IMR-90 (cell line): ENCODE data around the gene TXNDC12. TPM values are rescaled to one million over a fixed set of nuclear protein-coding genes. Genes with fewer than 3 reads are reported as not detected.

Experiments used
- ATAC-seq: fragments of 200-7000 bp; cut with Tn5 transposase; 2 replicates; pipeline ENCODE4 v1.9.1; 2020; ENCODE audit warnings: low read depth, mild to moderate bottlenecking, moderate library complexity
- BruUV-seq: library from RNA; stranded (reverse); fragments of 400-500 nt; replicated peaks from 2 replicates; lab custom pipeline; 2021; lab: Mats Ljungman, UMichigan
- CTCF ChIA-PET: fragments of 300-600 bp; formaldehyde crosslinking; extraction: SDS; loops from one replicate; lab custom pipeline; 2021; ENCODE audit warnings: antibody characterized with exemption; lab: Yijun Ruan, JAX
- POLR2A ChIA-PET: fragments of 300-600 bp; sonication (Branson Sonifier 250); formaldehyde crosslinking; loops from one replicate; lab custom pipeline; 2022; ENCODE audit warnings: antibody characterized with exemption; ENCODE audit not compliant: unreplicated experiment; lab: Charles Lee
- DNase-seq: peaks from one replicate; pipeline ENCODE4 v3.0.0; 2013
- H2AFZ ChIP-seq: replicated peaks from 2 replicates; pipeline ENCODE3; 2013; ENCODE audit warnings: low read length, mild to moderate bottlenecking; ENCODE audit not compliant: poor library complexity
- H2AK5ac ChIP-seq: 2 replicates; pipeline ENCODE4 v1.6.1; 2013; ENCODE audit warnings: low read depth, low read length, inconsistent platforms
- H2AK9ac ChIP-seq: replicated peaks from 2 replicates; pipeline ENCODE3; 2013; ENCODE audit warnings: mild to moderate bottlenecking, low read depth, low read length, moderate library complexity; ENCODE audit not compliant: poor library complexity
- H2BK120ac ChIP-seq: 2 replicates; pipeline ENCODE4 v1.6.1; 2013; ENCODE audit warnings: low read depth, low read length, inconsistent platforms
- H2BK15ac ChIP-seq: 3 replicates; pipeline ENCODE4 v1.6.1; 2013; ENCODE audit warnings: low read depth, low read length, inconsistent platforms
- H2BK20ac ChIP-seq: 2 replicates; pipeline ENCODE4 v1.6.1; 2013; ENCODE audit warnings: low read depth, mild to moderate bottlenecking, inconsistent platforms, low read length, moderate library complexity
- H2BK5ac ChIP-seq: 2 replicates; pipeline ENCODE4 v1.6.1; 2013; ENCODE audit warnings: mild to moderate bottlenecking, low read depth, low read length, inconsistent platforms; ENCODE audit not compliant: poor library complexity, severe bottlenecking
- H3K14ac ChIP-seq: replicated peaks from 2 replicates; pipeline ENCODE4 v1.6.1; 2013; ENCODE audit warnings: low read depth, low read length, inconsistent platforms
- H3K18ac ChIP-seq: 2 replicates; pipeline ENCODE4 v1.6.1; 2013; ENCODE audit warnings: low read depth, low read length, control low read depth
- H3K23ac ChIP-seq: 2 replicates; pipeline ENCODE4 v1.6.1; 2013; ENCODE audit warnings: low read depth, low read length, inconsistent platforms
- H3K27ac ChIP-seq: 2 replicates; pipeline ENCODE4 v1.5.1; 2013; ENCODE audit warnings: mild to moderate bottlenecking, control low read depth, low read length; ENCODE audit not compliant: insufficient read depth
- H3K27me3 ChIP-seq: 2 replicates; pipeline ENCODE4 v1.6.1; 2013; ENCODE audit warnings: low read length; ENCODE audit not compliant: control insufficient read depth, insufficient read depth
- H3K36me3 ChIP-seq: 2 replicates; pipeline ENCODE4 v1.6.1; 2013; ENCODE audit warnings: low read length, mixed read lengths; ENCODE audit not compliant: control insufficient read depth, insufficient read depth
- H3K4ac ChIP-seq: 2 replicates; pipeline ENCODE4 v1.6.1; 2013; ENCODE audit warnings: low read depth, low read length, inconsistent platforms
- H3K4me1 ChIP-seq: 2 replicates; pipeline ENCODE4 v1.6.1; 2013; ENCODE audit warnings: low read length, mixed read lengths; ENCODE audit not compliant: control insufficient read depth, insufficient read depth
- H3K4me2 ChIP-seq: 2 replicates; pipeline ENCODE4 v1.6.1; 2013; ENCODE audit warnings: low read depth, mild to moderate bottlenecking, control low read depth, low read length, moderate library complexity
- H3K4me3 ChIP-seq: 2 replicates; pipeline ENCODE4 v1.5.1; 2013; ENCODE audit warnings: low read depth, mild to moderate bottlenecking, control low read depth, low read length, moderate library complexity; ENCODE audit not compliant: insufficient read depth
- H3K56ac ChIP-seq: 2 replicates; pipeline ENCODE4 v1.6.1; 2013; ENCODE audit warnings: low read length, inconsistent platforms; ENCODE audit not compliant: insufficient read depth; ENCODE audit errors: extremely low read depth
- H3K79me1 ChIP-seq, 2 experiments: 2 replicates each; pipeline ENCODE4 v1.6.1; 2013; ENCODE audit warnings: low read length in 2 of 2, inconsistent platforms in 1 of 2, low read depth in 1 of 2
- H3K9ac ChIP-seq: 2 replicates; pipeline ENCODE4 v1.6.1; 2013; ENCODE audit warnings: low read depth, low read length, control low read depth
- H3K9me1 ChIP-seq: 2 replicates; pipeline ENCODE4 v1.6.1; 2013; ENCODE audit warnings: low read length, inconsistent platforms; ENCODE audit not compliant: insufficient read depth
- H3K9me3 ChIP-seq: 2 replicates; pipeline ENCODE4 v1.6.1; 2013; ENCODE audit warnings: low read length; ENCODE audit not compliant: control insufficient read depth, insufficient read depth
- H4K20me1 ChIP-seq: 2 replicates; pipeline ENCODE4 v1.6.1; 2013; ENCODE audit warnings: low read length, inconsistent platforms; ENCODE audit not compliant: insufficient read depth
- H4K5ac ChIP-seq: 2 replicates; pipeline ENCODE4 v1.6.1; 2013; ENCODE audit warnings: mild to moderate bottlenecking, low read depth, low read length, control low read depth
- H4K8ac ChIP-seq, 2 experiments: 2 replicates each; pipeline ENCODE4 v1.6.1; 2013; ENCODE audit warnings: low read depth in 2 of 2, low read length in 2 of 2, control low read depth in 1 of 2, inconsistent platforms in 1 of 2
- H4K91ac ChIP-seq: 2 replicates; pipeline ENCODE4 v1.6.1; 2013; ENCODE audit warnings: low read depth, low read length, inconsistent platforms; ENCODE audit not compliant: insufficient read depth
- CHD1 ChIP-seq: IDR thresholded peaks from 2 replicates; pipeline ENCODE4 v1.6.1; 2012; ENCODE audit warnings: low read depth, low read length, improper control_type of control experiment
- CTCF ChIP-seq: conservative IDR thresholded peaks from 2 replicates; pipeline ENCODE4 v1.5.1; 2012; ENCODE audit warnings: mild to moderate bottlenecking, low read depth, low read length, improper control_type of control experiment
- FOS ChIP-seq: fragments of 150-350 bp; IDR thresholded peaks from 2 replicates; pipeline ENCODE4 v1.6.1; 2016; ENCODE audit warnings: low read depth, low read length
- MXI1 ChIP-seq: IDR thresholded peaks from 2 replicates; pipeline ENCODE4 v1.6.1; 2012; ENCODE audit warnings: low read depth, mild to moderate bottlenecking, low read length, moderate library complexity, borderline replicate concordance
- POLR2A ChIP-seq: IDR thresholded peaks from 2 replicates; pipeline ENCODE4 v1.6.1; 2012; ENCODE audit warnings: mild to moderate bottlenecking, low read depth, low read length
- RAD21 ChIP-seq: IDR thresholded peaks from 2 replicates; pipeline ENCODE4 v1.6.1; 2012; ENCODE audit warnings: low read length, improper control_type of control experiment
- RCOR1 ChIP-seq: IDR thresholded peaks from 2 replicates; pipeline ENCODE4 v1.6.1; 2012; ENCODE audit warnings: mild to moderate bottlenecking, low read length, improper control_type of control experiment; ENCODE audit not compliant: insufficient replicate concordance
- USF2 ChIP-seq: fragments of 150-350 bp; IDR thresholded peaks from 2 replicates; pipeline ENCODE4 v1.6.1; 2017; ENCODE audit warnings: mild to moderate bottlenecking, antibody characterized with exemption, low read length, low read depth
- WGBS, 2 experiments: methylation state at CpG; one replicate each; pipeline versions ENCODE4 v1.1.5 to v1.1.7; 2013; ENCODE audit warnings: missing lambda C conversion rate in 2 of 2; ENCODE audit not compliant: insufficient read length in 1 of 2; ENCODE audit errors: extremely low coverage in 2 of 2; 5-methylcytosine and 5-hydroxymethylcytosine counted together
- dilution Hi-C: fragments of 300-500 bp; cut with HindIII; formaldehyde crosslinking; loops from one replicate; pipeline ENCODE4 v1.14.3; 2018; ENCODE audit warnings: low sequenced_read_pairs; ENCODE audit not compliant: unreplicated experiment
- in situ Hi-C: fragments of 300-500 bp; cut with MboI; formaldehyde crosslinking; loops from 3 replicates; pipeline ENCODE4 v1.14.3; 2019; ENCODE audit warnings: low sequenced_read_pairs, inconsistent platforms, mixed read lengths
- intact Hi-C: fragments of 100-400 bp; cut with micrococcal nuclease; formaldehyde crosslinking; loops from 2 replicates; pipeline ENCODE4 v1.10.0; 2022
- polyA plus RNA-seq, 3 experiments: library from polyadenylated mRNA; depleted of rRNA; stranded (reverse); fragments of >200 nt; gene quantifications; 2 replicates each; pipeline ENCODE4 v1.2.3, GENCODE V29; 2012; ENCODE audit warnings: low replicate concordance in 1 of 3
- total RNA-seq: library from RNA; depleted of rRNA; stranded (reverse); fragments of >200 nt; gene quantifications from 2 replicates; pipeline ENCODE4 v1.2.3, GENCODE V29; 2012

The TXNDC12 gene
- total and polyA plus RNA-seq, 2 of the 4 experiments (the other 2 are of a cell fraction): 24.4 to 29.9 TPM

GRCh38 chr1:52056163-52056936 is 1.4 kb upstream of the TXNDC12 start, which contains the start of gene BTF3L4:
Gene BTF3L4 (plus strand): TSS chr1:52056295. CDS start chr1:52059848, 3,553 bp downstream.
- intact Hi-C loops: loop anchor here (2.0 kb wide), 2 partner anchors 54 to 160 kb away; no protein-coding TSS in a partner anchor

More at GRCh38 chr1:52056163-52056936, 1.4 kb upstream of the TXNDC12 start, which contains the start of gene BTF3L4:
- dilution Hi-C loops: no loop called here
- Histone ChIP-seq H3K9me1 (no peaks in the 10 kb centered on the region), H3K4me1 (peaks cover 4% of the 10 kb centered on the region; the same call in 1 of the 2 replicates), H3K4me2 (peak within 1 kb of the TSS; percentile 89), H3K27ac (peak within 1 kb of the TSS; percentile 94), H3K56ac (peak within 1 kb of the TSS; percentile 98), H4K91ac (peak within 1 kb of the TSS; percentile 96), H2AK9ac (peak within 1 kb of the TSS; percentile 99), H3K4me3 (peak within 1 kb of the TSS; percentile 84), H4K5ac (peak within 1 kb of the TSS; percentile 85), H3K9me3 (no peaks in the 10 kb centered on the region), H2BK15ac (peak within 1 kb of the TSS; percentile 78), H3K23ac (peak within 1 kb of the TSS; percentile 97), H3K36me3 (peaks cover 13% of the 10 kb centered on the region), H3K9ac (peak within 1 kb of the TSS; percentile 88), H2AK5ac (peak within 1 kb of the TSS; percentile 97), H2BK20ac (peak within 1 kb of the TSS; percentile 75), H3K79me1 (peaks cover 30 to 69% of the 10 kb centered on the region in 2 experiments), H4K8ac (peak within 1 kb of the TSS; percentile 88 to 97), H2BK120ac (peak within 1 kb of the TSS; percentile 87), H3K27me3 (no peaks in the 10 kb centered on the region), H3K14ac (peak within 1 kb of the TSS; percentile 96), H4K20me1 (peaks cover 20% of the 10 kb centered on the region; the same call in 1 of the 2 replicates), H3K4ac (peak within 1 kb of the TSS; percentile 97), H2AFZ (peak within 1 kb of the TSS; percentile 93), H2BK5ac (peak within 1 kb of the TSS; percentile 92), H3K18ac (peak within 1 kb of the TSS; percentile 70)
- ChIA-PET CTCF (no interaction called here), POLR2A (interaction anchor here (0.6 kb wide), 1 partner anchor 76 kb away, joined by 3 read pairs; no protein-coding TSS in a partner anchor)
- ATAC-seq: peak; percentile 90
- peak; percentile 89 for DNase-seq
- BruUV-seq: no TSS peak
- WGBS, 2 experiments: 0% methylated on average over 38 of the region's 54 CpGs; no CpG with 5 or more reads in 1 of the 2 experiments
- no peak for TF ChIP-seq RAD21
- TF ChIP-seq RCOR1: peak; percentile 80
- peak; percentile 64; the same call in 1 of the 2 replicates for TF ChIP-seq MXI1
- peak; percentile 37; the same call in 1 of the 2 replicates for TF ChIP-seq POLR2A
- TF ChIP-seq CHD1: 0 out of 2 replicates have a peak, but pooled peaks have one; percentile 34
- no peak for TF ChIP-seq CTCF
- TF ChIP-seq FOS: no peak
- peak; percentile 74 for TF ChIP-seq USF2
- in situ Hi-C loops: no loop called here
